HG03060 (cell line): ENCODE data around the gene CDH4.

ENCODE experiments used
- ATAC-seq: cut with Tn5 transposase; IDR thresholded peaks from one replicate; pipeline ENCODE4 v1.9.1; 2021; ENCODE audit warnings: low read depth, moderate number of reproducible peaks; ENCODE audit not compliant: unreplicated experiment

CDH4 gene

DNA sequence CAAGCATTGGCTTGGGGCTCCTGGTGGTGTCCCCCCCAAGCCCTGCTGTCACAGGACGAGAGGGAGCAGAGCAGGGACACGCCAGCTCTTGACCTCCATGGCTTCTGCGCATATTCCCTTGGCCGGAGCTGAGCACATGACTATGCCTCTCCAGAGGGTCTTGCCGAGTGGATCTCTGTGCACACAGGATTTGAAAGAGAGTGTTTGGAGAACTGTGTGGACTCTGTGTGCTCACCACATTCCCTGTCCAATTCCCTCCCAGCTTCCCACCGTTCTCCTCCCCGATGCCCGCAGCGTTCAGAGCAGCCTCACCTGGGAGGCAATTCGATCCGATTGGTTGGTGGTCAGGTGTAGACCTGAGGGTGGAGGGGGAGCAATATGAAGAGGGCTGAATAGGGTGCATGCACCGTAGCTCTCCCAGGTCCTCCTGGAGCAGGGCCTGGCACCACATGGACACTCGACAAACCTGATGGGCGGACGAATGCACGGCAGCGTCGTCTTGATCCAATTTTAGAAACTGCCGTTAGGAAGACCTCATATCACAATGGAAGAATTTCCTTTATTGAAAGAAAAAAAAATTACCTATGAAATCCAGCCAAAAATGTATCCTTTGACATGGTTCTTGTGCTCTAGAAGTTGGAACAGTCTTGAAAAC lies 287.8 kb downstream of the CDH4 start:
- no peak for ATAC-seq

- ATAC-seq: no peak
Observed at GRCh38 chr20:61541537-61541936, 289.5 kb downstream of the CDH4 start.

- ATAC-seq: no peak
Observed at GRCh38 chr20:61543086-61543485, 291.0 kb downstream of the CDH4 start.

- no peak for ATAC-seq
Observed at GRCh38 chr20:61543931-61544745, 292.1 kb downstream of the CDH4 start.

- no peak for ATAC-seq
Observed at GRCh38 chr20:61544910-61545889, 293.1 kb downstream of the CDH4 start.

- no peak for ATAC-seq
Observed at GRCh38 chr20:61546641-61547040, 294.6 kb downstream of the CDH4 start.

DNA sequence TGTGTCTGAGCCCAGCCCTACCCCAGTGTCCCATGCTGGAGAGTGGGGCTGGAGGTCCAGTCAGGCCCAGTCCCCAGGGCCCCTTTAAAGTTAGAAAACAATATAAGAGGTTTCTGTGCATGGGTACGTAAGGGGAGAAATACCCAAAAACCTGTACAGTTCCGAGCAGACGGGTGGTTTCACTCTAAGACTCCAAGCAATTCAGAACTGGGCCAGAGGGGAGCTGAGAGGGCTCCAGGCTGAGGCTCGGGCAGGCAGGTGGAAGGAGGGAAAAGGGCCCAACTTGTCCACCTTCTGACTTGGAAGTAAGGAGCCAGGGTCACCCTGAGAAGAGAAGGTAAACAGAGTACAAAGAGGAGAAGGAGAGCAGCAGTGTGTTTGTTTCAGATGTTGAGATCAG lies 296.0 kb downstream of the CDH4 start:
- ATAC-seq: no peak

GRCh38 chr20:61549865-61550264 lies 297.8 kb downstream of the CDH4 start:
- ATAC-seq: no peak

GRCh38 chr20:61551401-61551800 lies 299.3 kb downstream of the CDH4 start:
- no peak for ATAC-seq

- no peak for ATAC-seq
Observed at GRCh38 chr20:61554617-61555016, 302.6 kb downstream of the CDH4 start.

GRCh38 chr20:61555566-61555965 lies 303.5 kb downstream of the CDH4 start:
- ATAC-seq: no peak

- no peak for ATAC-seq
Observed at GRCh38 chr20:61556111-61556510, 304.1 kb downstream of the CDH4 start.

DNA sequence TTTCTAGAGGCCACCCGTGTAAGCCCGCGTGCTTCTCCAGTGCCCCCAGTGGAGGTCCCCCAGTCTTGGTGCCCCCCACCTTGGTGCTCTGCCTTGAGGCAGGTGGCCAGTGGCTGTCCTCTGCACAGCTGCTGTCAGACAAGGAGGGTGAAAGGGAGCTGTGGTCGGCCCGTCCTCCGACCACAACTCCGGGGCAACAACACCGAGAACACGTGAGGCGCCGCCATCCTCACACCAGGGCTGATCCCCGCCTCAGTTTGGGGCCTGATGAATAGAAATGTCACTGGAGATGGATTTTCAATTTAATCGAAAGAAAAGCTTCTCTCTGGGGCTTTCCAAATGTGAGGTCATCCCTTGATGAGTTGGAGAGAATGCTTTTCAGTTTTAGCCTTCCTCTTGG lies 304.6 kb downstream of the CDH4 start:
- ATAC-seq: no peak

- ATAC-seq: no peak
Observed at GRCh38 chr20:61557621-61558020, 305.6 kb downstream of the CDH4 start.

DNA sequence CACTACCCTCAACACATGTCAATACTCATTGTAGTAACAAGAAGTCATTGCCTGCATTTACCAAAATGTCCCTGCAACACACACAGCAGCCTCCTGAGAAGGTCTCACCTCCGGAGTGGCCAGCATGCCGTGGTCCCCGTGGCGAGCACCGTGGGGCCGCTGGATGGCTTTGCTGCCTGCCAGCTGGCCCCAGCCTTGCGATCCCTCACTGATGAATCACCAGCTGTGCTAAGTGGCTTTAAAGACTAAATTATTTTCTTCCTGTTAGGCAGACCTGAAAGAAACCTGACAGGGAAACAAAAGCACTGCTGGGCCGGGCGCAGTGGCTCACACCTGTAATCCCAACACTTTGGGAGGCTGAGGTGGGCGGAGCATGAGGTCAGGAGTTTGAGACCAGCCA lies 306.7 kb downstream of the CDH4 start:
- no peak for ATAC-seq

DNA sequence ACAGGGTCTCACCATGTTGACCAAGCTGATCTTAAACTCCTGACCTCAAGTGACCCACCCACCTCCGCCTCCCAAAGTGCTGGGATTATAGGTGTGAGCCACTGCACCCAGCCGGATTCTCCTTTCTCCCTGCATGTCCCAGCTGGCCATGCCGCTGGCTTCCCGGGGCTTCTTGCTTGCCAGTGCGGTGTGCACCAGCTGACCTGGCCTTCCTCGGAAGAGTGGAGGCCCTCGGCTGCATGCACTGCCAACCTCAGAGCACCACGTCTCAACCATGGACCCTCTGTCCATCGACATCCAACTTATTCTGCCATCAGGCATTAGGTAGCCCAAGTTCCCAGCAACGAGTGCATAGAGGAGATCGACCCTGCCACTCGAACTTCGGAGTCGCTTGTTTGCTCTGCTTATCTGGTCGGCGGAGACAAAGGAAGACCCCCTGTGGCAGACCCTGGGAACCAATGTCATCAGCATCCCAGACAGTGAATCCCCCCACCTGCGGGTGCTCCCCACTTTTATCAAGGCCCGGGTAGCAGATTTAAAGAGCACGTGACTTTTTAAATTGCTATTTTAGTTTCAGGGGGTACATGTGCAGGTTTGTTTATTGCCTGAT lies 307.8 kb downstream of the CDH4 start:
- ATAC-seq: no peak

DNA sequence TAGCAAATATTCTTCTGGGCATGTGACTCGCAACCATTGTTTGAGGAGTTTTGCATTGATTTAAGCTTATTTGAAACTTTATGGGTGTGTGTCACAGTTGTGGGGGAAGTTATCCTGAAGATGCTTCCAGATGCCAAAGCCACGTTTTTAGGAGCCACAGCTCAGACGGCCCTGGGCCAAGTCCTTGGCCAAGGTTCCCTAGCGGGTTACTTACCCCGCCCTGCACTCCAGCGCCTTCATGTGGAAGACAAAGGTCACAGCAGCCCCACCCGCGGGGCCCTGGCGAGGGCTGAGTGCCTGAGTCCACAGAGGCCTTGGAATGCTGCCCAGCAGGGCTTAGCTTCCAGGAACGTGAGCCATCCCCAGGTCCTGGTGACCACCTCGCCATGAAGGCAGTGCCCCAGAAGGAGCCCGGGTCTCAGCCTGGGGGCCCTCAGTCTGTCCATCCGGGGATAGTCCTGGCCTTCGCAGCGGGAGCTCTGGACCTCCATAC lies 308.3 kb downstream of the CDH4 start:
- no peak for ATAC-seq

GRCh38 chr20:61561111-61561830 lies 309.2 kb downstream of the CDH4 start:
- ATAC-seq: no peak

DNA sequence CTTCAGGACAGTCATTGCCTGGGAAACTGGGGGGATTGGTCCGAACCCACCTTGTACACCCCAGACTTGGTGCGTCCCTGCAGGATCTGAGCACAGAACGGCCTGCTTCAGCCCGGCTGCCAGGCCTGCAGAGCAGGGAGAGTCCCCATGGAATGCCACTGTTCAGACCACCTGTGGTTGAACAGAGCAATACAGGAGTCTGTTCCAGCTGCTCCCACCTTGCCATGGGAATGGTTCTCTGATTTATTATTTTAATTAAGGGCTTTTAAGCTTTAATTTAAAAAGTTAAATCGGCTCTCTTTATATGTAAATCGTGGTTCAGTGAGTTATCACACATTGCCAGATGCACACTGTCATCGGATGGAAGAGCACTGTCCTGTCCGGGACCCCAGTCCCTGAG lies 310.4 kb downstream of the CDH4 start:
- no peak for ATAC-seq
